Fibroblast of lung (primary cell): ENCODE results near the gene CEACAM20. TPM values are rescaled to one million over a fixed set of nuclear protein-coding genes. Genes with fewer than 3 reads are reported as not detected.

Experiments
- DNase-seq, 2 donors: peaks; one replicate each; pipeline versions ENCODE4 v3.0.0 to v3.0.0-alpha.2; 2010; ENCODE audit warnings: low read depth in 2 of 2
- H2AFZ ChIP-seq: 2 replicates; pipeline ENCODE4 v1.5.1; 2012; ENCODE audit warnings: low read length, control low read depth, inconsistent platforms
- H3K27ac ChIP-seq: 2 replicates; pipeline ENCODE4 v1.5.1; 2011; ENCODE audit warnings: low read length, control low read depth; ENCODE audit not compliant: insufficient read depth
- H3K27me3 ChIP-seq: 2 replicates; pipeline ENCODE4 v1.5.1; 2011; ENCODE audit warnings: mild to moderate bottlenecking, low read length; ENCODE audit not compliant: control insufficient read depth, insufficient read depth
- H3K36me3 ChIP-seq: 2 replicates; pipeline ENCODE4 v1.5.1; 2011; ENCODE audit warnings: low read length; ENCODE audit not compliant: control insufficient read depth, insufficient read depth
- H3K4me1 ChIP-seq: 2 replicates; pipeline ENCODE4 v1.5.1; 2011; ENCODE audit warnings: low read length; ENCODE audit not compliant: control insufficient read depth, insufficient read depth; ENCODE audit errors: extremely low read depth
- H3K4me2 ChIP-seq: 2 replicates; pipeline ENCODE4 v1.5.1; 2011; ENCODE audit warnings: low read length, control low read depth; ENCODE audit not compliant: insufficient read depth; ENCODE audit errors: extremely low read depth
- H3K4me3 ChIP-seq, 4 experiments: fragments of 200-600 bp in 1 of 4; sonication (generic) in 1 of 4; replicated peaks in 1 of 4; 2 replicates each; pipeline ENCODE4 v1.5.1; 2011 to 2016; ENCODE audit warnings: low read length in 4 of 4, low read depth in 3 of 4, mild to moderate bottlenecking in 3 of 4, control low read depth in 2 of 4, inconsistent platforms in 1 of 4, mixed read lengths in 1 of 4; ENCODE audit not compliant: insufficient read depth in 1 of 4; ENCODE audit errors: control extremely low read depth in 1 of 4
- H3K79me2 ChIP-seq: 2 replicates; pipeline ENCODE4 v1.5.1; 2012; ENCODE audit warnings: mild to moderate bottlenecking, low read length, inconsistent platforms; ENCODE audit not compliant: control insufficient read depth, insufficient read depth
- H3K9ac ChIP-seq: 2 replicates; pipeline ENCODE4 v1.5.1; 2011; ENCODE audit warnings: mild to moderate bottlenecking, low read length, control low read depth; ENCODE audit not compliant: insufficient read depth
- H3K9me3 ChIP-seq: 2 replicates; pipeline ENCODE4 v1.5.1; 2012; ENCODE audit warnings: low read depth, low read length; ENCODE audit not compliant: control insufficient read depth, insufficient read depth
- H4K20me1 ChIP-seq: 2 replicates; pipeline ENCODE4 v1.5.1; 2011; ENCODE audit warnings: low read length; ENCODE audit not compliant: control insufficient read depth, insufficient read depth; ENCODE audit errors: extremely low read depth
- EZH2 ChIP-seq: IDR thresholded peaks from 2 replicates; pipeline ENCODE4 v1.5.1; 2012; ENCODE audit warnings: low read length, control low read depth, mild to moderate bottlenecking; ENCODE audit errors: missing control alignments
- polyA plus RNA-seq, 2 donors: library from polyadenylated mRNA; depleted of rRNA in 1 of 2; stranded (reverse) in 1 of 2; unstranded in 1 of 2; fragments of >200 nt; gene quantifications; 2 replicates each; pipeline ENCODE4 v1.2.1, GENCODE V29; 2011 to 2012; ENCODE audit warnings: missing spikeins in 1 of 2
- total RNA-seq: library from RNA; depleted of rRNA; stranded (reverse); fragments of >200 nt; gene quantifications from 2 replicates; pipeline ENCODE4 v1.2.1, GENCODE V29; 2014
- TF ChIP-seq, protein P1 (sequence below), 2 donors: IDR thresholded peaks in 1 of 2; conservative IDR thresholded peaks in 1 of 2; 1 replicate in 1 of 2; 2 replicates in 1 of 2; pipeline ENCODE4 v1.5.1; 2011 to 2012; ENCODE audit warnings: low read length in 2 of 2, control low read depth in 1 of 2, inconsistent platforms in 1 of 2, low read depth in 1 of 2, mild to moderate bottlenecking in 1 of 2

Gene CEACAM20
- total and polyA plus RNA-seq, 2 donors (not counting 1 experiment from before 2014, with no cell fraction given): not detected

DNA sequence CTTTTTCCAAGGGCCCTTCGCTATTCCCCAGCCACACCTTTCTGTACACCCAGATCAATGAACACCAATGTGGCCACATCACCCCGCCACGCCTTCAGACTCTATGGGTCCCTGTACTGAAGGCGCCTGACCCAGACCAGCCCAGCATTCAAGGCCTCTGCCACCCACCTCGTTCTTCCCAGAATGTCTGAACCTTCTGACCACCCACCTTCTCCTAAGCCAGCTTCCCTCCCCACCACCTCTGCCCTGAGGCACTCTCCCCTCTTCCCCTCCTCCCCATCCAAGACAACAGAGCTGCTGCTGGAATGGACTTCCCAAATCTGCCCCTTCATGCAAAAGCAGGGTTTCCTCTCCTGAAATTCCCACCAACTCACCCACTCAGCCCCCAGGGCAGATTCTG, 3.3 kb upstream of the CEACAM20 start:
- H3K27me3 ChIP-seq: no peaks in the 10 kb centered on the region
- no peak overlapping the region for H3K4me3 ChIP-seq
- H4K20me1 ChIP-seq: no peaks in the 10 kb centered on the region
- H3K79me2 ChIP-seq: no peaks in the 10 kb centered on the region
- H3K9me3 ChIP-seq: no peaks in the 10 kb centered on the region
- no peak for DNase-seq
- no peaks in the 10 kb centered on the region for H3K36me3 ChIP-seq
- H3K27ac ChIP-seq: no peak overlapping the region
- H3K4me1 ChIP-seq: no peaks in the 10 kb centered on the region
- no peak overlapping the region for H3K9ac ChIP-seq
- TF ChIP-seq, protein P1, sequence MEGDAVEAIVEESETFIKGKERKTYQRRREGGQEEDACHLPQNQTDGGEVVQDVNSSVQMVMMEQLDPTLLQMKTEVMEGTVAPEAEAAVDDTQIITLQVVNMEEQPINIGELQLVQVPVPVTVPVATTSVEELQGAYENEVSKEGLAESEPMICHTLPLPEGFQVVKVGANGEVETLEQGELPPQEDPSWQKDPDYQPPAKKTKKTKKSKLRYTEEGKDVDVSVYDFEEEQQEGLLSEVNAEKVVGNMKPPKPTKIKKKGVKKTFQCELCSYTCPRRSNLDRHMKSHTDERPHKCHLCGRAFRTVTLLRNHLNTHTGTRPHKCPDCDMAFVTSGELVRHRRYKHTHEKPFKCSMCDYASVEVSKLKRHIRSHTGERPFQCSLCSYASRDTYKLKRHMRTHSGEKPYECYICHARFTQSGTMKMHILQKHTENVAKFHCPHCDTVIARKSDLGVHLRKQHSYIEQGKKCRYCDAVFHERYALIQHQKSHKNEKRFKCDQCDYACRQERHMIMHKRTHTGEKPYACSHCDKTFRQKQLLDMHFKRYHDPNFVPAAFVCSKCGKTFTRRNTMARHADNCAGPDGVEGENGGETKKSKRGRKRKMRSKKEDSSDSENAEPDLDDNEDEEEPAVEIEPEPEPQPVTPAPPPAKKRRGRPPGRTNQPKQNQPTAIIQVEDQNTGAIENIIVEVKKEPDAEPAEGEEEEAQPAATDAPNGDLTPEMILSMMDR (conservative IDR thresholded peaks at IDR 0.05 in 1 of 2, IDR thresholded peaks at IDR 0.05 in 1 of 2; ENCODE audit: low read depth in 1 of 2, low read length in 2 of 2): no peak
- no peak for TF ChIP-seq EZH2
- H3K4me2 ChIP-seq: no peak overlapping the region
- H2AFZ ChIP-seq: no peak overlapping the region

DNA sequence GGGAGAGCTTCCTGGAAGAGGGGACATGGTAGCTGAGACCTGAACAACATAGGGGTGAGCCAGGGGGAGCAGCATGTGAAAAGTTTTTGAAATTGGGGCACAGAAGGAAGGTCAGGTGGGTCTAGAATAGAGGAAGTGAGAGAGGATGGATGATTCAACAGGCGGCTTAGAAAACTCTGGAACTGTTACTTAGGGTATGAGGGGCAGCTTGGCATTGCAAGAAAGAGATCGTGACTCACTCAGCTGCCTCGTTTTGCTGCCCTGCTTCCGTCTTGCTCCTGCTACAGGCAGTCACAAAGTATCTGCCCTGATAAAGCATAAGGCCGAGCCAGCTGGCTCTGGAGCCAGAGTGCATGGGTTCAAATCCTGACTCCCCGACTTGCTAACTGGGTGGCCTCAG, 1.3 kb upstream of the CEACAM20 start:
- no peak for TF ChIP-seq EZH2
- TF ChIP-seq, protein P1 (conservative IDR thresholded peaks at IDR 0.05 in 1 of 2, IDR thresholded peaks at IDR 0.05 in 1 of 2; ENCODE audit: low read depth in 1 of 2, low read length in 2 of 2): no peak
- H3K4me1 ChIP-seq: no peaks in the 10 kb centered on the region
- H3K79me2 ChIP-seq: no peaks in the 10 kb centered on the region
- peak in 1 of 2 donors; percentile 50 for DNase-seq
- no peak overlapping the region for H3K4me2 ChIP-seq
- no peak overlapping the region for H3K4me3 ChIP-seq
- H3K36me3 ChIP-seq: no peaks in the 10 kb centered on the region
- H3K27me3 ChIP-seq: no peaks in the 10 kb centered on the region
- H2AFZ ChIP-seq: no peak overlapping the region
- H3K9ac ChIP-seq: no peak overlapping the region
- H3K27ac ChIP-seq: no peak overlapping the region
- no peaks in the 10 kb centered on the region for H3K9me3 ChIP-seq
- H4K20me1 ChIP-seq: no peaks in the 10 kb centered on the region

DNA sequence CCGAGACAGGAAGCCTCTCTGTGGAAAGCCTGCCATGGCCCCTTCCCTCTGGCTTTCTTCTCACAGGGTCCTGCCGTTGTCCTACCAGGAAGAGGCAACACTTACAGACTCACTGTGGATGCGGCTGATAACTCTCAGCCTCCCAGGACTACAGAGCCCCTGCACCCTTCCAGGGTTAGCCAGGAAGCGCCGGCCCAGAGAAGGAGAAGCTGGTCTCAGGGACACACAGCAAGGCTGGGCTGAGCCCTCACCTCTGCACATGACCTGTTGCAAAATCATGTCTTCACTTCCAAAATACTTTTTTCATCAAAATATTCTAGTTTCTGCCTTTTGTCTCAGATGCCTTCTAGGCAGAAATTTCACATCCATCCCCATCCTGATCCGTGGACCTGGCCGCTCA, 1.9 kb downstream of the CEACAM20 start:
- no peak overlapping the region for H3K4me3 ChIP-seq
- no peak overlapping the region for H2AFZ ChIP-seq
- H4K20me1 ChIP-seq: no peaks in the 10 kb centered on the region
- DNase-seq: no peak
- no peak overlapping the region for H3K27ac ChIP-seq
- no peaks in the 10 kb centered on the region for H3K79me2 ChIP-seq
- H3K9ac ChIP-seq: no peak overlapping the region
- H3K4me2 ChIP-seq: no peak overlapping the region
- no peaks in the 10 kb centered on the region for H3K9me3 ChIP-seq
- no peaks in the 10 kb centered on the region for H3K27me3 ChIP-seq
- no peaks in the 10 kb centered on the region for H3K4me1 ChIP-seq
- no peaks in the 10 kb centered on the region for H3K36me3 ChIP-seq
- TF ChIP-seq, protein P1 (conservative IDR thresholded peaks at IDR 0.05 in 1 of 2, IDR thresholded peaks at IDR 0.05 in 1 of 2; ENCODE audit: low read depth in 1 of 2, low read length in 2 of 2): no peak
- no peak for TF ChIP-seq EZH2
